ENCODE measurements around the gene ACIN1. TPM values are rescaled to one million over a fixed set of nuclear protein-coding genes. Genes with fewer than 3 reads are reported as not detected.

The ACIN1 gene
- total and polyA plus RNA-seq, 2 of the 13 experiments (the other 11 are each of a cell fraction or from before 2014, with no cell fraction given): 165 to 183 TPM

- TF ChIP-seq ZNF280D (CRISPR knock-in tag; IDR thresholded peaks at IDR 0.05) (0 out of 2 replicates have a peak, but pooled peaks have one; percentile 37), MAX (IDR thresholded peaks at IDR 0.05) (no peak), ZNF207 (IDR thresholded peaks at IDR 0.05; ENCODE audit: borderline replicate concordance) (no peak), ZNF619 (CRISPR knock-in tag; IDR thresholded peaks at IDR 0.05) (0 out of 2 replicates have a peak, but pooled peaks have one; percentile 13), THAP8 (CRISPR knock-in tag; IDR thresholded peaks at IDR 0.05; ENCODE audit: borderline replicate concordance) (no peak), RBFOX2 (IDR thresholded peaks at IDR 0.05; ENCODE audit: low read depth, low read length) (no peak), HOMEZ (CRISPR knock-in tag; IDR thresholded peaks at IDR 0.05; ENCODE audit: low read depth) (no peak), SIN3B (IDR thresholded peaks at IDR 0.05; ENCODE audit: low read length) (no peak), ZNF710 (CRISPR knock-in tag; IDR thresholded peaks at IDR 0.05; ENCODE audit: borderline replicate concordance) (0 out of 2 replicates have a peak, but pooled peaks have one; percentile 38), PHF21A (CRISPR knock-in tag; IDR thresholded peaks at IDR 0.05) (no peak), ZKSCAN1 (IDR thresholded peaks at IDR 0.05; ENCODE audit: low read length) (no peak), FOXK2 (IDR thresholded peaks at IDR 0.05) (no peak), TBX2 (CRISPR knock-in tag; IDR thresholded peaks at IDR 0.05; ENCODE audit: borderline replicate concordance) (peak; percentile 45; the same call in 1 of the 2 replicates), NR0B2 (CRISPR knock-in tag; IDR thresholded peaks at IDR 0.05) (no peak), SMAD9 (CRISPR knock-in tag; IDR thresholded peaks at IDR 0.05) (no peak), PCBP1 (IDR thresholded peaks at IDR 0.05; ENCODE audit: borderline replicate concordance, low read depth, low read length) (no peak), ZFP91 (CRISPR knock-in tag; IDR thresholded peaks at IDR 0.05; ENCODE audit: borderline replicate concordance) (peak; percentile 30; the same call in 1 of the 2 replicates), ZNF383 (CRISPR knock-in tag; IDR thresholded peaks at IDR 0.05; ENCODE audit: borderline replicate concordance) (no peak), PRPF4 (IDR thresholded peaks at IDR 0.05; ENCODE audit: low read depth, low read length, poor library complexity, severe bottlenecking) (no peak)
Measured at GRCh38 chr14:23054000-23054811, 40.7 kb downstream of the ACIN1 start (continued).

Measured in HepG2 (cell line).